Activated CD4-positive, alpha-beta T cell treated with anti-CD3 and anti-CD28 coated beads, Interleukin-2, Interleukin-6, amounts not matched to agents 100 ng/mL and 50 ng/mL, durations not matched to agents 16 hours and 8 hours (primary cell): ENCODE measurements around the gene ATP6V1E1.
A peak's percentile ranks its signal among the peaks of the same experiment; 100 is the strongest.
"Not testable (repeated sequence)": the region's sequence is repeated elsewhere in the genome, so short reads cannot be mapped to it uniquely, and the experiment has no call there.

ENCODE experiments used
- DNase-seq: peaks from one replicate; pipeline ENCODE4 v3.0.0-alpha.2; 2020

Gene ATP6V1E1

GRCh38 chr22:17628406-17629172 is at the start of gene ATP6V1E1:
Gene ATP6V1E1, minus strand, starts transcription at chr22:17628749. Its CDS starts 114 bp downstream, at chr22:17628635.
- DNase-seq, result peak; percentile 98

GRCh38 chr22:17675584-17675983 is 47.0 kb upstream of the ATP6V1E1 start:
- DNase-seq, result no peak

GRCh38 chr22:17674152-17674551 is 45.6 kb upstream of the ATP6V1E1 start:
- DNase-seq, result no peak

GRCh38 chr22:17672417-17672991 is 44.0 kb upstream of the ATP6V1E1 start:
- DNase-seq, result no peak

- not testable (repeated sequence) for DNase-seq
Measured at GRCh38 chr22:17671521-17672092, 43.1 kb upstream of the ATP6V1E1 start.

- no peak for DNase-seq
Measured at GRCh38 chr22:17665854-17666253, 37.3 kb upstream of the ATP6V1E1 start.

- no peak for DNase-seq
Measured at GRCh38 chr22:17665248-17665647, 36.7 kb upstream of the ATP6V1E1 start.

GRCh38 chr22:17664414-17665055 is 36.0 kb upstream of the ATP6V1E1 start:
- no peak for DNase-seq

- no peak for DNase-seq
Measured at GRCh38 chr22:17656870-17657395, 28.4 kb upstream of the ATP6V1E1 start.

GRCh38 chr22:17655289-17655688 is 26.7 kb upstream of the ATP6V1E1 start:
- DNase-seq, result no peak

GRCh38 chr22:17648569-17648968 is 20.0 kb upstream of the ATP6V1E1 start:
- DNase-seq, result no peak

- DNase-seq, result no peak
Measured at GRCh38 chr22:17647991-17648390, 19.4 kb upstream of the ATP6V1E1 start.

GRCh38 chr22:17647452-17647851 is 18.9 kb upstream of the ATP6V1E1 start:
- no peak for DNase-seq

GRCh38 chr22:17642357-17642756 is 13.8 kb upstream of the ATP6V1E1 start:
- DNase-seq, result not testable (repeated sequence)

GRCh38 chr22:17641269-17641668 is 12.7 kb upstream of the ATP6V1E1 start:
- no peak for DNase-seq

- DNase-seq, result peak; percentile 36
Measured at GRCh38 chr22:17639247-17639741, 10.7 kb upstream of the ATP6V1E1 start.

- DNase-seq, result peak; percentile 95
Measured at GRCh38 chr22:17638432-17639246, 10.1 kb upstream of the ATP6V1E1 start, which contains the start of gene BCL2L13. Gene BCL2L13, plus strand, starts transcription at chr22:17638757. Its CDS starts 16,955 bp downstream, at chr22:17655712.

- DNase-seq, result no peak
Measured at GRCh38 chr22:17638182-17638431, 9.6 kb upstream of the ATP6V1E1 start.

GRCh38 chr22:17637490-17638181 is 9.1 kb upstream of the ATP6V1E1 start:
- DNase-seq, result no peak

- not testable (repeated sequence) for DNase-seq
Measured at GRCh38 chr22:17636850-17637249, 8.3 kb upstream of the ATP6V1E1 start.

GRCh38 chr22:17634696-17635095 is 6.1 kb upstream of the ATP6V1E1 start:
- DNase-seq, result no peak

- DNase-seq, result no peak
Measured at GRCh38 chr22:17633998-17634323, 5.4 kb upstream of the ATP6V1E1 start.
